Measurements from ENCODE around the gene KHDC4.

- TF ChIP-seq EZH2 (IDR thresholded peaks at IDR 0.05; ENCODE audit: borderline replicate concordance, insufficient read depth, low read length, poor library complexity, severe bottlenecking): no peak
- no peak for TF ChIP-seq CTCF (IDR thresholded peaks at IDR 0.05; ENCODE audit: poor library complexity, severe bottlenecking)
Measured at GRCh38 chr1:155979597-155980343, 45.6 kb upstream of the KHDC4 start.

Data from neural cell (in vitro differentiated cells).